Upper lobe of right lung (tissue), 1 donor: ENCODE data around the gene HPS1. TPM values are rescaled to one million over a fixed set of nuclear protein-coding genes. Genes with fewer than 3 reads are reported as not detected.

Source experiments
- ATAC-seq: fragments of 200-7000 bp; cut with Tn5 transposase; one replicate; pipeline ENCODE4 v1.9.1; 2020; ENCODE audit warnings: mild to moderate bottlenecking, moderate library complexity
- DNase-seq: peaks from one replicate; pipeline ENCODE4 v3.0.0-alpha.2; 2020
- H3K27ac ChIP-seq: fragments of 200-600 bp; one replicate; pipeline ENCODE4 v1.8.0; 2022
- H3K27me3 ChIP-seq: fragments of 200-600 bp; one replicate; pipeline ENCODE4 v1.8.0; 2022; ENCODE audit warnings: mild to moderate bottlenecking
- H3K36me3 ChIP-seq: fragments of 200-600 bp; one replicate; pipeline ENCODE4 v1.8.0; 2022
- H3K4me1 ChIP-seq: fragments of 200-600 bp; one replicate; pipeline ENCODE4 v1.8.0; 2022
- H3K4me3 ChIP-seq: fragments of 200-600 bp; one replicate; pipeline ENCODE4 v1.8.0; 2022; ENCODE audit warnings: mild to moderate bottlenecking
- H3K9me3 ChIP-seq: fragments of 200-600 bp; one replicate; pipeline ENCODE4 v1.8.0; 2022
- intact Hi-C: fragments of 100-400 bp; cut with DNase I; formaldehyde crosslinking; loops from one replicate; pipeline ENCODE4 v1.11.0; 2022
- total RNA-seq: library from RNA; stranded (reverse); fragmentation: NEBNext Ultra II Directional; extraction: Animal tissue kit (Norgen Biotek cat#: 25700); gene quantifications from one replicate; pipeline ENCODE4 v1.2.1, GENCODE V29; 2021
- TF ChIP-seq, protein P1 (sequence below): fragments of 200-600 bp; IDR thresholded peaks from one replicate; pipeline ENCODE4 v1.8.0; 2022; ENCODE audit warnings: antibody characterized with exemption
- donor health status: DM: no; HTN: yes; CAD: no; lungs with severe emphysema.

The HPS1 gene
- total RNA-seq, 1 donor from 2014 or later: 77.7 TPM

DNA sequence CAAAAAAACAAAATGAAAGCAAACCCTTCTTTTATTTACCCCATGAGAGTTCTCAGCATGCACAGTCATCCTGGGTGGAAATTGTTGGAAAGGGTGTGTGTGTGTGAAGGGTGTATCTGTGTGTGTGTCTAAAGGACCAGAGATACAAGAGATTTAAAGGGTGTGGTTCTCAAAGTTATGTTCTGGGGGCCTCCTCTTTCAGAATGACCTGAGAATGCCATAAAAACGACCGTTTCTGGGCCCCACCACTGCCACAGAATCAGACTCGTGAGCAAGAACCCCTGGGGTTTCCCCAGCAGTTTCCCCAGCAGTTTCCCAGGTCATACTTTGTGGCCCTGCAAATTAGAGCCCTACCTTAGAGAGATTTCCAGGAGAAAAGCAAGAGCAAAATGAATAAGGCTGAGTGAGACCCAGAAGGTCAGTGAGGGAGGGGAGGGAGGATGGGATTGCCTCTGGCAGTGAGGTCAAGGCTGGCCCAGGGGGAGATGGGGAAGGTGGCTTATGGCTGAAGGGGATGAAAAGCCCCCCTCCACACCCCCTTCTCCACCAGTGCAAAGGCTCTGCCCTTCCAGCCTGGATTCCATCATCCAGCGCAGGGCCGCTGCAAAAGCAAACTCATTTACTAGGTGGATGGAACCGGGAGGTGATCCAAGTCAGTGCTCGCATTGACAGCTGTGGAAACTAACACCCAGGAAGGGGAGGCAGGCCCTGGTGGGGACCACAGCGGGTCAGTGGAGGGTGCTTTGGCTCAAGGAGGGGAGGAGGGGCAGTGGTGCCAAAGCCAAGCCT is 42.0 kb downstream of the HPS1 start:
- Histone ChIP-seq H3K27ac (no peak overlapping the region), H3K9me3 (no peaks in the 10 kb centered on the region), H3K36me3 (no peaks in the 10 kb centered on the region), H3K4me3 (no peak overlapping the region), H3K27me3 (no peaks in the 10 kb centered on the region), H3K4me1 (no peaks in the 10 kb centered on the region)
- intact Hi-C loops: no loop called here
- ATAC-seq: no peak
- TF ChIP-seq, protein P1, sequence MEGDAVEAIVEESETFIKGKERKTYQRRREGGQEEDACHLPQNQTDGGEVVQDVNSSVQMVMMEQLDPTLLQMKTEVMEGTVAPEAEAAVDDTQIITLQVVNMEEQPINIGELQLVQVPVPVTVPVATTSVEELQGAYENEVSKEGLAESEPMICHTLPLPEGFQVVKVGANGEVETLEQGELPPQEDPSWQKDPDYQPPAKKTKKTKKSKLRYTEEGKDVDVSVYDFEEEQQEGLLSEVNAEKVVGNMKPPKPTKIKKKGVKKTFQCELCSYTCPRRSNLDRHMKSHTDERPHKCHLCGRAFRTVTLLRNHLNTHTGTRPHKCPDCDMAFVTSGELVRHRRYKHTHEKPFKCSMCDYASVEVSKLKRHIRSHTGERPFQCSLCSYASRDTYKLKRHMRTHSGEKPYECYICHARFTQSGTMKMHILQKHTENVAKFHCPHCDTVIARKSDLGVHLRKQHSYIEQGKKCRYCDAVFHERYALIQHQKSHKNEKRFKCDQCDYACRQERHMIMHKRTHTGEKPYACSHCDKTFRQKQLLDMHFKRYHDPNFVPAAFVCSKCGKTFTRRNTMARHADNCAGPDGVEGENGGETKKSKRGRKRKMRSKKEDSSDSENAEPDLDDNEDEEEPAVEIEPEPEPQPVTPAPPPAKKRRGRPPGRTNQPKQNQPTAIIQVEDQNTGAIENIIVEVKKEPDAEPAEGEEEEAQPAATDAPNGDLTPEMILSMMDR: no peak
- DNase-seq: no peak

DNA sequence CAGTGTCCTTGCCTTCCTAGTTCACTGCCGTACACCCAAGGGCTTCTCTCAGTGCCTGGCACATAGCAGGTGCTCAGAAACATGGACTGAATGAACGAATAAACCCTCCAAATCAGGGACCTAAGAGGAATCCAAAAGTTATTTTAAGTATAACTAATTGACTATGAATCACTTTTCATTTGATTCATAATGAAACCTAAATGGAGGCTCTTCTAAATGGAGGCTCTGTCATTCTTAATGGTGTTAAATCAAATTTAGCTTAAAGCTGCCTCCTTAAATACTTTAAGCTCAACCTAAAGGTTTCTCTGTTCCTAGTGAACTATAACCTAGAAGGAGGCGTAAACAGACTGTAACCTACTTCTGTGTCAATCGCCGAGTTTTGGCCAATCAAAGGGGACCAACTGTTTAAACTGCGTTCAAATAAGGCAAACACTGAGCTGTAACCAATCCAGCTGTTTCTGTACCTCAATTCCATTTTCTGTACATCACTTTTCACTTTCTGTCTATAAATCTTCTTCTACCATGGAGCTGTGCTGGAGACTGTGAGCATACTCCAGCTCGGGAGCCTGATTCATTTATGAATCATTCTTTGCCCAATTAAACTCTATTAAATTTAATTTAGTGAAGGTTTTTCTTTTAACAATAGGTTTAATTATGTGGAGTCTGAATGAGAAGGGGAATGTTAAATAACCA is 42.8 kb downstream of the HPS1 start:
- TF ChIP-seq, protein P1: no peak
- no peak overlapping the region for H3K4me3 ChIP-seq
- H3K4me1 ChIP-seq: no peaks in the 10 kb centered on the region
- H3K9me3 ChIP-seq: no peaks in the 10 kb centered on the region
- H3K27ac ChIP-seq: no peak overlapping the region
- no peak for DNase-seq
- ATAC-seq: no peak
- H3K36me3 ChIP-seq: no peaks in the 10 kb centered on the region
- no peaks in the 10 kb centered on the region for H3K27me3 ChIP-seq
- intact Hi-C loops: no loop called here

DNA sequence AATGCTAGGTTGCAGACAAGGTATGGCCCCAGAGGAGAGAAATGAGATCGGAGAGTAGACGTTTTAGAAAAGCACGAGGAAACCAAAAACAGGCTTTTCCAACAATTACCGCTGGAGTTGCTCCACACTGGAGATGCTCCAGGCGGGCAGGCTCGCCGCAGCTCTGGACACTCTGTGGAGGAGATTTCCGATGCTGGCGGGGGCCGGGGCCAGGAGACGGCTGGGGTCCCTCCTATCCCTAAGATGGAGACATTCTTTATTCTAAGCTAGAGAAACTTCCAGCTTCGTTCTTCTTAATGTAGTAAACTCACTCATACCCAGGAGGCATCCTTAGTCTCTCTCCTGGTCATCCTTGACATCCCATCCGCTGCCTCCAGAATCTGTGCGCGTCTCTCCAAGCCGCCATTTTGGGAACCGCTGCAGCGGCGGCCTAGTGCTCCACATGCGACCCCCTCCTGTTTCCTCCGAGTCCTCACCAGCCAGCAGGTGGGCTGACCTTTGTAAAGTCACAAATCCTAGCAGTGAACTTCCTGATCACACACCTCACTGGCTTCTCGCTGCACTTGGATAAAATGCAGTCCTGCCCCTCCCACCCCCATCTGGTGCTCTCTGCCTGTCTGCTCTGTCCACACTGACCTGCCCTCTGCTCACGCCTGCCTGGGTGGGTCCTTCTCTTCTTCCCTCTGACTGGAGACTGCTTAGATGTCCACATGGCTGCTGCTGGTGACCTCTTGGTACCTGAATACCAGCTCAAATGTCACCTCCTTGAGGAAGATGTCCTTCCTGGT is 43.6 kb downstream of the HPS1 start:
- no peaks in the 10 kb centered on the region for H3K4me1 ChIP-seq
- no peak for DNase-seq
- TF ChIP-seq, protein P1: no peak
- H3K9me3 ChIP-seq: no peaks in the 10 kb centered on the region
- no peak for ATAC-seq
- H3K27ac ChIP-seq: no peak overlapping the region
- intact Hi-C loops: no loop called here
- H3K36me3 ChIP-seq: no peaks in the 10 kb centered on the region
- H3K4me3 ChIP-seq: no peak overlapping the region
- H3K27me3 ChIP-seq: no peaks in the 10 kb centered on the region

DNA sequence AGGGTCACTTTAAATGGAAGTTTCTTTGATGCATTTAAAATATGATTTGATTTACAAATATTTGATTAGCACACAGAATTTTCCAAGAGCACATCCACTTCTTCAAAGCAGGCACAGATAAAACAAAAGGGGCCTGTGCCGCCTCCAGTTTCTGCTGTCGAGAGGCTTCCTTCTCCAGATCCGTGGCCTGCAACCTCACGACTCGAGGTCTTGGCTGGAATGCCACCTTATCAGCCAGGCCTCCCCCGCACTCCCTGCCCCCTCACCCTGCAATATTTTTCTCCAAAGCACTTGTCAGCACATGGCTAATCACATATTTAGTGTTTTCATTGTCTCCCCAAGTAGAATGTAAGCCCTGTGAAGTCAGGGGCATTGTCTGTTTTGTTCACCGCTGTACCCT is 44.3 kb downstream of the HPS1 start:
- no peak for ATAC-seq

DNA sequence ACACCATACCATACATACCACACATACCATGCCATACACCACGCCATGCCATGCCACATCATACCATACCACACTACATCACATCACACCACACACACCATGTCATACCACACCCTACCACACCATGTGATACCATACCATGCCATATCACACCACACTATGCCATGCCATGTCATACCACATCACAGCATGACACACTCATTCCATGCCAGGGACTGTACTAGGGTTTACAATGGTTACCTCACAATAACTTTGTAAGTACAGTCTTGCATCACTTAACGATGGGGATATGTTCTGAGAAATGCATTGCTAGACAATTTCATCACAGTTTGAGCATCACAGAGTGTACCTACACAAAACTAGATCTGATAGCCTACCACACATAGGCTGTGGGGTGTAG is 46.3 kb downstream of the HPS1 start:
- no peaks in the 10 kb centered on the region for H3K27me3 ChIP-seq
- H3K4me1 ChIP-seq: no peaks in the 10 kb centered on the region
- TF ChIP-seq, protein P1: no peak
- no peak for DNase-seq
- intact Hi-C loops: no loop called here
- H3K27ac ChIP-seq: no peak overlapping the region
- peak; percentile 20 for ATAC-seq
- H3K4me3 ChIP-seq: no peak overlapping the region
- H3K9me3 ChIP-seq: no peaks in the 10 kb centered on the region
- H3K36me3 ChIP-seq: no peaks in the 10 kb centered on the region

More for the DNA sequence above, 44.3 kb downstream of the HPS1 start:
- Histone ChIP-seq H3K27ac (no peak overlapping the region), H3K4me1 (no peaks in the 10 kb centered on the region), H3K4me3 (no peak overlapping the region), H3K36me3 (no peaks in the 10 kb centered on the region), H3K27me3 (no peaks in the 10 kb centered on the region), H3K9me3 (no peaks in the 10 kb centered on the region)
- TF ChIP-seq, protein P1: no peak
- no peak for DNase-seq
- intact Hi-C loops: no loop called here
